Vagina (tissue), 2 donors: ENCODE results near the gene SPTBN1.

Experiments used
- POLR2AphosphoS5 ChIP-seq, 2 donors: sonication (generic); formaldehyde crosslinking; IDR thresholded peaks; one replicate each; pipeline ENCODE4 v1.9.0; 2017; ENCODE audit warnings: antibody characterized with exemption in 2 of 2, mild to moderate bottlenecking in 2 of 2, low read depth in 1 of 2; ENCODE audit not compliant: insufficient read depth in 1 of 2
- TF ChIP-seq, protein P1 (sequence below), 3 experiments: fragments of 450-650 bp in 2 of 3; fragments of 200-600 bp in 1 of 3; sonication (generic) in 1 of 3; IDR thresholded peaks; one replicate each; pipeline ENCODE4 v1.5.1; 2017 to 2019; ENCODE audit warnings: antibody characterized with exemption in 3 of 3, mild to moderate bottlenecking in 2 of 3, moderate library complexity in 2 of 3

DNA sequence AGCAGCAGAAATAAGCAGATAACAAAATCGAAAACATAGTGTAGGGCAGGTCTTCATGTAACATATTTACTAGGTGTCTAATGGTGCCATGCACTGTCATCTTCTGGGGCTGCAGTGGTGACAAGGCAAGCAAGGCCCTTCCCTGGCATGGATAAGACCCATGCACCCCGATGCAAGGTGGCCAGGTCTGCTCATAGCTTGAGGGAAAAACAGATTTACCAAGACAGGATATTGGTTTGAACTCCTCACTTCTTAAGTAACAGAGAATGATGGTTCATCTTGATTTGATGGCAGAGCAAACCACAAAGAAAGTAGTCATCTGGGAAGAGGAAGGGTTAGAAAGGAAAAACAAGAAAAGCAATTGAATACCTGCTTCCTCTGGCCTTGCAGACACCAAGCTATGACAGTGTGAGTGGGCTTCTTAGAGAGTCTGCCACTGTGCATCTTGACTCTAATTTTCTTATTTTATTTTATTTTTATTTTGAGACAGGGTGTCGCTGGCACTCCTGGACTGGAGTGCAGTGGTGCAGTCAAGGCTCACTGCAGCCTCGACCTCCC, 231.5 kb downstream of the SPTBN1 start:
- TF ChIP-seq, protein P1, sequence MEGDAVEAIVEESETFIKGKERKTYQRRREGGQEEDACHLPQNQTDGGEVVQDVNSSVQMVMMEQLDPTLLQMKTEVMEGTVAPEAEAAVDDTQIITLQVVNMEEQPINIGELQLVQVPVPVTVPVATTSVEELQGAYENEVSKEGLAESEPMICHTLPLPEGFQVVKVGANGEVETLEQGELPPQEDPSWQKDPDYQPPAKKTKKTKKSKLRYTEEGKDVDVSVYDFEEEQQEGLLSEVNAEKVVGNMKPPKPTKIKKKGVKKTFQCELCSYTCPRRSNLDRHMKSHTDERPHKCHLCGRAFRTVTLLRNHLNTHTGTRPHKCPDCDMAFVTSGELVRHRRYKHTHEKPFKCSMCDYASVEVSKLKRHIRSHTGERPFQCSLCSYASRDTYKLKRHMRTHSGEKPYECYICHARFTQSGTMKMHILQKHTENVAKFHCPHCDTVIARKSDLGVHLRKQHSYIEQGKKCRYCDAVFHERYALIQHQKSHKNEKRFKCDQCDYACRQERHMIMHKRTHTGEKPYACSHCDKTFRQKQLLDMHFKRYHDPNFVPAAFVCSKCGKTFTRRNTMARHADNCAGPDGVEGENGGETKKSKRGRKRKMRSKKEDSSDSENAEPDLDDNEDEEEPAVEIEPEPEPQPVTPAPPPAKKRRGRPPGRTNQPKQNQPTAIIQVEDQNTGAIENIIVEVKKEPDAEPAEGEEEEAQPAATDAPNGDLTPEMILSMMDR (IDR thresholded peaks at IDR 0.05) = no peak
- no peak for TF ChIP-seq POLR2AphosphoS5 (IDR thresholded peaks at IDR 0.05; ENCODE audit: insufficient read depth in 1 of 2, low read depth in 1 of 2)
